GM12892 (cell line): ENCODE measurements around the gene CCDC32.

Experiments
- POLR2A ChIP-seq: IDR thresholded peaks from 2 replicates; pipeline ENCODE4 v1.6.1; 2011; ENCODE audit warnings: low read depth, low read length, control low read depth
- POLR2AphosphoS5 ChIP-seq: IDR thresholded peaks from 2 replicates; pipeline ENCODE4 v1.6.1; 2011; ENCODE audit warnings: low read depth, low read length, control low read depth

- TF ChIP-seq POLR2AphosphoS5 (no peak), POLR2A (no peak)
Measured at GRCh38 chr15:40511472-40512133, 53.2 kb downstream of the CCDC32 start.
